GM12878 (cell line): ENCODE results near the gene RRAD. TPM values are rescaled to one million over a fixed set of nuclear protein-coding genes. Genes with fewer than 3 reads are reported as not detected.

Experiments
- ATAC-seq: fragments of 200-7000 bp; cut with Tn5 transposase; 3 replicates; pipeline ENCODE4 v1.9.1; 2020; ENCODE audit warnings: mild to moderate bottlenecking, moderate library complexity
- BruUV-seq: library from RNA; stranded (reverse); fragments of 400-500 nt; replicated peaks from 2 replicates; lab custom pipeline; 2021; lab: Mats Ljungman, UMichigan
- CTCF ChIA-PET: fragments of 300-600 bp; sonication (Branson Sonifier 250); formaldehyde crosslinking; extraction: SDS; loops from one replicate; lab custom pipeline; 2021; ENCODE audit warnings: inconsistent platforms; lab: Yijun Ruan, JAX
- POLR2A ChIA-PET: fragments of 350-600 bp; formaldehyde crosslinking; extraction: SDS; loops from one replicate; lab custom pipeline; 2021; ENCODE audit warnings: inconsistent platforms; lab: Charles Lee
- RAD21 ChIA-PET: fragments of 300-600 bp; sonication (Branson Sonifier 250); formaldehyde crosslinking; loops from one replicate; lab custom pipeline; 2023; ENCODE audit warnings: antibody characterized with exemption; ENCODE audit not compliant: unreplicated experiment; lab: Charles Lee
- SMC1A ChIA-PET: fragments of 300-600 bp; sonication (Branson Sonifier 250); formaldehyde crosslinking; loops from one replicate; lab custom pipeline; 2023; ENCODE audit not compliant: unreplicated experiment, uncharacterized antibody; lab: Charles Lee
- DNase-seq: peaks from one replicate; pipeline ENCODE4 v3.0.0-alpha.2; 2011; ENCODE audit warnings: low read depth, low spot score
- FAIRE-seq: peaks from 3 replicates; lab custom pipeline; 2011; peaks lifted over from hg19 to GRCh38; lab: Jason Lieb, UNC
- H2AFZ ChIP-seq: 2 replicates; pipeline ENCODE4 v1.6.0; 2011; ENCODE audit warnings: low read depth, low read length, control low read depth; ENCODE audit not compliant: control insufficient read depth
- H3K27ac ChIP-seq: 2 replicates; pipeline ENCODE4 v1.5.1; 2011; ENCODE audit warnings: control low read depth; ENCODE audit not compliant: control insufficient read depth, insufficient read depth
- H3K27me3 ChIP-seq, 2 experiments: replicated peaks in 1 of 2; 2 replicates each; pipeline versions ENCODE4 v1.6.0 to v1.6.1; 2011; ENCODE audit warnings: low read length in 1 of 2; ENCODE audit not compliant: control insufficient read depth in 2 of 2, insufficient read depth in 2 of 2
- H3K36me3 ChIP-seq, 2 experiments: 2 replicates each; pipeline ENCODE4 v1.5.1; 2011; ENCODE audit warnings: low read length in 1 of 2; ENCODE audit not compliant: control insufficient read depth in 2 of 2, insufficient read depth in 2 of 2
- H3K4me1 ChIP-seq: 2 replicates; pipeline ENCODE4 v1.6.1; 2011; ENCODE audit warnings: mild to moderate bottlenecking, low read length, moderate library complexity, mixed read lengths; ENCODE audit not compliant: control insufficient read depth, insufficient read depth
- H3K4me2 ChIP-seq: 2 replicates; pipeline ENCODE4 v1.6.0; 2011; ENCODE audit warnings: control low read depth; ENCODE audit not compliant: control insufficient read depth, insufficient read depth
- H3K4me3 ChIP-seq: fragments of 200-600 bp; sonication (generic); 2 replicates; pipeline ENCODE4 v1.5.1; 2016
- H3K79me2 ChIP-seq: 2 replicates; pipeline ENCODE4 v1.6.0; 2011; ENCODE audit warnings: low read length; ENCODE audit not compliant: control insufficient read depth, insufficient read depth
- H3K9ac ChIP-seq: 2 replicates; pipeline ENCODE4 v1.8.0; 2011; ENCODE audit warnings: low read length, control low read depth, mixed read lengths; ENCODE audit not compliant: control insufficient read depth, insufficient read depth
- H3K9me3 ChIP-seq: replicated peaks from 3 replicates; pipeline ENCODE4 v1.5.1; 2011; ENCODE audit warnings: mild to moderate bottlenecking, low read length; ENCODE audit not compliant: control insufficient read depth, insufficient read depth
- H4K20me1 ChIP-seq: 2 replicates; pipeline ENCODE4 v1.6.0; 2011; ENCODE audit not compliant: control insufficient read depth, insufficient read depth
- ATF3 ChIP-seq: IDR thresholded peaks from 2 replicates; pipeline ENCODE4 v1.6.1; 2011; ENCODE audit warnings: low read depth, mild to moderate bottlenecking, low read length, moderate library complexity, borderline replicate concordance; ENCODE audit errors: extremely low read depth
- BCLAF1 ChIP-seq: fragments of 450-650 bp; IDR thresholded peaks from 2 replicates; pipeline ENCODE4 v1.6.1; 2017; ENCODE audit warnings: antibody characterized with exemption, mild to moderate bottlenecking, moderate library complexity
- BHLHE40 ChIP-seq, 2 experiments: fragments of 450-650 bp in 1 of 2; IDR thresholded peaks; 2 replicates each; pipeline ENCODE4 v1.6.1; 2011 to 2017; ENCODE audit warnings: low read depth in 2 of 2, borderline replicate concordance in 1 of 2, improper control_type of control experiment in 1 of 2, low read length in 1 of 2, mild to moderate bottlenecking in 1 of 2
- CREM ChIP-seq: IDR thresholded peaks from 2 replicates; pipeline ENCODE4 v1.6.1; 2014; ENCODE audit warnings: antibody characterized with exemption, low read depth
- GATAD2B ChIP-seq: fragments of 450-650 bp; conservative IDR thresholded peaks from 2 replicates; pipeline ENCODE4 v1.6.1; 2017; ENCODE audit warnings: low read depth, mild to moderate bottlenecking, moderate library complexity
- IKZF1 ChIP-seq: fragments of 450-650 bp; conservative IDR thresholded peaks from 2 replicates; pipeline ENCODE4 v1.6.1; 2017; ENCODE audit warnings: antibody characterized with exemption, mild to moderate bottlenecking
- IRF4 ChIP-seq: IDR thresholded peaks from 2 replicates; pipeline ENCODE4 v1.6.1; 2011; ENCODE audit warnings: low read depth, low read length
- KLF5 ChIP-seq: fragments of 450-650 bp; IDR thresholded peaks from 2 replicates; pipeline ENCODE4 v1.6.1; 2014; ENCODE audit warnings: mild to moderate bottlenecking; ENCODE audit not compliant: partially characterized antibody
- NFYB ChIP-seq: IDR thresholded peaks from 2 replicates; pipeline ENCODE4 v1.6.1; 2011; ENCODE audit warnings: low read depth, mild to moderate bottlenecking, low read length, improper control_type of control experiment, moderate library complexity; ENCODE audit not compliant: insufficient read depth
- POU2F2 ChIP-seq: IDR thresholded peaks from 3 replicates; pipeline ENCODE4 v1.6.1; 2011; ENCODE audit warnings: low read depth, mild to moderate bottlenecking, low read length, borderline replicate concordance
- RAD21 ChIP-seq: IDR thresholded peaks from 2 replicates; pipeline ENCODE4 v1.6.1; 2011; ENCODE audit warnings: mild to moderate bottlenecking, low read depth, low read length, moderate library complexity; ENCODE audit not compliant: insufficient read depth
- RAD51 ChIP-seq: fragments of 450-650 bp; IDR thresholded peaks from 2 replicates; pipeline ENCODE4 v1.6.1; 2016; ENCODE audit warnings: moderate library complexity, mild to moderate bottlenecking, inconsistent platforms
- REST ChIP-seq: IDR thresholded peaks from 2 replicates; pipeline ENCODE4 v1.6.1; 2012; ENCODE audit warnings: mild to moderate bottlenecking, low read depth, low read length
- SMC3 ChIP-seq: IDR thresholded peaks from 2 replicates; pipeline ENCODE4 v1.6.1; 2011; ENCODE audit warnings: low read length, improper control_type of control experiment, borderline replicate concordance
- STAT3 ChIP-seq: IDR thresholded peaks from 2 replicates; pipeline ENCODE4 v1.6.1; 2011; ENCODE audit warnings: low read depth, low read length, improper control_type of control experiment
- WRNIP1 ChIP-seq: IDR thresholded peaks from 2 replicates; pipeline ENCODE4 v1.6.1; 2011; ENCODE audit warnings: low read depth, low read length, improper control_type of control experiment, borderline replicate concordance
- WGBS: methylation state at CpG from one replicate; pipeline ENCODE4 v1.1.6; 2016; ENCODE audit warnings: low lambda C conversion rate; ENCODE audit not compliant: insufficient replicate concordance, insufficient coverage; ENCODE audit errors: missing lambda C conversion rate; 5-methylcytosine and 5-hydroxymethylcytosine counted together
- in situ Hi-C: fragments of 300-500 bp; cut with MboI; formaldehyde crosslinking; loops from 9 replicates; pipeline ENCODE4 v1.14.3; 2018; ENCODE audit warnings: mixed read lengths
- intact Hi-C: fragments of 100-400 bp; cut with micrococcal nuclease; formaldehyde crosslinking; loops from one replicate; pipeline ENCODE4 v1.14.2; 2022; ENCODE audit not compliant: unreplicated experiment
- polyA plus RNA-seq, 11 experiments: library from polyadenylated mRNA; depleted of rRNA in 4 of 11; unstranded in 6 of 11; stranded (reverse) in 5 of 11; fragments of >200 nt; fragmentation: Nextera tagmentation in 4 of 11; fragmentation: Illumina TruSeq in 1 of 11; extraction: Ambion mirVana in 4 of 11; extraction: Trizol in 1 of 11; gene quantifications; 1 replicate in 1 of 11; 2 replicates in 10 of 11; pipeline versions ENCODE4 v1.2.1 to v1.2.3, GENCODE V29; 2011 to 2016; ENCODE audit warnings: inconsistent platforms in 2 of 11, missing spikeins in 2 of 11, low read depth in 1 of 11
- total RNA-seq, 4 experiments: library from RNA; depleted of rRNA in 3 of 4; stranded (reverse); fragments of >200 nt in 3 of 4; fragmentation: Illumina TruSeq in 1 of 4; extraction: Trizol in 1 of 4; gene quantifications; 2 replicates each; pipeline versions ENCODE4 v1.2.1 to v1.2.3, GENCODE V29; 2013 to 2021

Gene RRAD
- total and polyA plus RNA-seq, 10 of the 15 experiments (the other 5 are each of a cell fraction or from before 2014, with no cell fraction given), result 0.11 to 8.5 (median 2.8) TPM

- Histone ChIP-seq H3K4me1 (peaks cover 19% of the 10 kb centered on the region), H3K4me3 (peak overlapping the region; percentile 57; the same call in 1 of the 2 replicates), H3K79me2 (no peaks in the 10 kb centered on the region), H3K27ac (no peak overlapping the region), H3K36me3 (no peaks in the 10 kb centered on the region), H2AFZ (peak overlapping the region; percentile 83), H4K20me1 (no peaks in the 10 kb centered on the region), H3K9ac (peak overlapping the region; percentile 31; the same call in 1 of the 2 replicates), H3K9me3 (no peaks in the 10 kb centered on the region), H3K4me2 (peak overlapping the region; percentile 100), H3K27me3 (no peaks in the 10 kb centered on the region)
- POLR2A ChIA-PET, result no interaction called here
- SMC1A ChIA-PET, result interaction anchor here (0.6 to 0.7 kb wide), 2 partner anchors 55 to 225 kb away, joined by 3 read pairs; no protein-coding TSS in a partner anchor
- RAD21 ChIA-PET, result interaction anchor here (0.7 to 1.1 kb wide), 2 partner anchors 13 to 71 kb away, joined by 3 to 6 read pairs; no protein-coding TSS in a partner anchor
- intact Hi-C loops (loop anchor here (1.0 kb wide), 1 partner anchor 52 kb away; no protein-coding TSS in a partner anchor), in situ Hi-C loops (no loop called here)
- under 1% methylated on average over 22 of the region's 23 CpGs for WGBS
- peak; percentile 98 for FAIRE-seq
- no TSS peak for BruUV-seq
- peak; percentile 87 for ATAC-seq
- DNase-seq, result peak; percentile 72
- CTCF ChIA-PET, result interaction anchor here (0.5 to 2.2 kb wide), 15 partner anchors 10 to 411 kb away, joined by 3 to 8 read pairs (median 4); no protein-coding TSS in a partner anchor
- peak; percentile 47; the same call in 1 of the 3 replicates for TF ChIP-seq POU2F2
- TF ChIP-seq IKZF1, result no peak
- peak; percentile 70 for TF ChIP-seq SMC3
- TF ChIP-seq IRF4, result 0 out of 2 replicates have a peak, but pooled peaks have one; percentile 32
- peak; percentile 93 for TF ChIP-seq NFYB
- TF ChIP-seq GATAD2B, result no peak
- TF ChIP-seq BHLHE40 (IDR thresholded peaks at IDR 0.05; ENCODE audit: borderline replicate concordance in 1 of 2, low read depth in 2 of 2, low read length in 1 of 2), result peak; percentile 18 to 65; a peak in 2 of 4 replicates
- peak; percentile 37; the same call in 1 of the 2 replicates for TF ChIP-seq RAD51
- no peak for TF ChIP-seq BCLAF1
- TF ChIP-seq WRNIP1, result no peak
- TF ChIP-seq ATF3, result no peak; the same call in 1 of the 2 replicates
- TF ChIP-seq CREM, result no peak
- peak; percentile 81 for TF ChIP-seq RAD21
- peak; percentile 32 for TF ChIP-seq KLF5
- TF ChIP-seq REST, result no peak
- TF ChIP-seq STAT3, result 0 out of 2 replicates have a peak, but pooled peaks have one; percentile 40
These were observed 22.1 kb upstream of the RRAD start for GRCh38 chr16:66947302-66948065.
